Activated CD4-positive, CD25-positive, alpha-beta regulatory T cell (primary cell): ENCODE results near the gene ATP1A3.
A peak's percentile ranks its signal among the peaks of the same experiment; 100 is the strongest.

Experiments used
- DNase-seq, 4 experiments: peaks; one replicate each; lab custom pipeline; 2025; lab: John Stamatoyannopoulos, UW

The ATP1A3 gene

DNA sequence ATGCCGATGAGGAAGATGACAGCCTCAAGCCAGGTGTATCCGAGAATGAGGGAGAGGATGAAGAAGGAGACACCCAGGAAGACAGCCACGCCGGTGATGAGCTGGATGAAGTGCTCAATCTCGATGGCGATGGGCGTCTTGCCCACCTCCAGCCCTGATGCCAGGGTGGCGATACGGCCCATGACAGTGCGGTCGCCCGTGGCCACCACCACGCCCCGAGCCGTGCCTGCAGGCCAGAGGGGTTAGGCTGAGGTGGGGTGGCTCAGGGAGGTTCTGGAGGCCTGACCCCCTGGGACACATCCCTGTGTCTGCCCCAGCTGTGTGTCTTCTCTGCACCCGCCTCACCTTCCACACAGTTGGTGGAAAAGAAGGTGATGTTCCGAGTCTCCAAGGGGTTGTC lies 9.1 kb downstream of the ATP1A3 start:
- DNase-seq, result no peak

DNA sequence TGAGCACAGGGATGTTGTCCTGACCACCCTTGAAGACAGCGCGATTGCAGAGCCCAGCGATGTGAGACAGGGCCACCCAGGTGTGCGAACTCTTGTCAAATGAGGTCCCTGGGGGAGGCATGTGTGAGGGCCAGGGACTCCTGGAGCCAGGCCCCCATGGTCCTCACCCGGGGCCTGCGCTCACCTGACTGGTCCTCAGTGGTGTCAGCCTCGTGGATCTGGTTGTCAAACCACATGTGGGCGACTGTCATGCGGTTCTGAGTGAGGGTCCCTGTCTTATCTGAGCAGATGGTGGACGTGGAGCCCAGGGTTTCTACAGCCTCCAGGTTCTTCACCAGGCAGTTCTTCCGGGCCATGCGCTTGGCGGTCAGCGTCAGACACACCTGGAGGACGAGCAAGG lies 12.3 kb downstream of the ATP1A3 start:
- no peak for DNase-seq

- DNase-seq, result no peak
Measured at GRCh38 chr19:41978470-41978869, 15.6 kb downstream of the ATP1A3 start.

DNA sequence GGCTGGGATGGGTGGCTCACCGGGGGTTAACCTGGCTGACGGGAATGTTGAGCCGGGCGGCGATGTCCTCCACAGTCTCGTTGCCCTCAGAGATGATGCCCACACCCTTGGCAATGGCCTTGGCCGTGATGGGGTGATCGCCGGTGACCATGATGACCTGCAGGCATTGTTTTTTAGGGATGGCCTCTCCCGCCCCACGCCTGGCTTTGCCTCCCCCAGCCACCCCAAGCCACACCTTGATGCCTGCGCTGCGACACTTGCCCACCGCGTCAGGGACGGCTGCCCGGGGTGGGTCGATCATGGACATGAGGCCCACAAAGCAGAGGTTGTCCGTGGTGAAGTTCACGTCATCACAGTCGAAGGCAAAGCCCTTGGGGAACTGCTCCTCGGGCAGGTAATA lies 16.1 kb downstream of the ATP1A3 start:
- DNase-seq, result no peak

- no peak for DNase-seq
Measured at GRCh38 chr19:41974652-41975051, 19.4 kb downstream of the ATP1A3 start.

GRCh38 chr19:41971363-41971762 lies 22.7 kb downstream of the ATP1A3 start:
- no peak for DNase-seq

GRCh38 chr19:41969772-41970458 lies 24.1 kb downstream of the ATP1A3 start:
- no peak for DNase-seq

DNA sequence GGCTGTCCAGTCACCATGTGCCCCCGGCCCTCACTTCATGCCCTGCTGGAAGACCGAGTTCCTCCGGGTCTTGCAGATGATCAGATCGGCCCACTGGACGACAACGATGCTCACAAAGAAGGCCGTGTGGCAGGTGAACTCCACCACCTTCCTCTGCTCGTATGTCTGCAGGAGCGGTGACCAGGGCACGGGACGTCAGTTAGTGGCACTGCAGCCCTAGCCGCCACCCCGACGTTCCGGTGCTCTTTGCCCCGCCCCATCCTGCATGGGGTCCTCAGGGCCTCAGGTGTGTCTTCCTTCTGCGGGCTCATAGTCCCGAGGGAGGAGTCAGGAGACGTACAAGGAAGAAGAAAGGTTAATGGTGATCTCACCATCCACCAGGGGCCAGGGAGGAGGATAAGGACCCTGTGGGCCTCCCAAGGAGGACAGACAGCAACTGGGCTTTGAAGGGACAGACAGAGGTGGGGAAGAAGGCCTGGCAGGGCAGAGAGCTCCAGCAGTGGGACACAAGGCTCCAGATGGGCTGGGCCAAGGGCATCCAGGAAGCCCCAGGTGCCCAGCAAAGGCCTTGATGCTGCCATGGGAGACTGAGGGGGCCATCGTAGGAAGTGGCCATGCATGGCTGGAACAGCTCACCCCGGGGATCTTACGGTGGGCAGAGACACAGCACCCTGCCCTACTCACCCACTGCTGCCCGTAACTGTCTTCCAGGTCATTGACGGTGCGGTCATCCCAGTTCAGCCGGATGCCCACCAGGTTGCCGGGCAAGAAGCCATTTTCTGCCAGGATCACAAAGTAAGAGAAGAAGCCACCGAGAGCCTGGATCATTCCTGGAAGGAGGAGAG lies 25.1 kb downstream of the ATP1A3 start:
- DNase-seq, result no peak

GRCh38 chr19:41967054-41967783 lies 26.8 kb downstream of the ATP1A3 start:
- no peak for DNase-seq

GRCh38 chr19:41965106-41965505 lies 28.9 kb downstream of the ATP1A3 start:
- no peak for DNase-seq

DNA sequence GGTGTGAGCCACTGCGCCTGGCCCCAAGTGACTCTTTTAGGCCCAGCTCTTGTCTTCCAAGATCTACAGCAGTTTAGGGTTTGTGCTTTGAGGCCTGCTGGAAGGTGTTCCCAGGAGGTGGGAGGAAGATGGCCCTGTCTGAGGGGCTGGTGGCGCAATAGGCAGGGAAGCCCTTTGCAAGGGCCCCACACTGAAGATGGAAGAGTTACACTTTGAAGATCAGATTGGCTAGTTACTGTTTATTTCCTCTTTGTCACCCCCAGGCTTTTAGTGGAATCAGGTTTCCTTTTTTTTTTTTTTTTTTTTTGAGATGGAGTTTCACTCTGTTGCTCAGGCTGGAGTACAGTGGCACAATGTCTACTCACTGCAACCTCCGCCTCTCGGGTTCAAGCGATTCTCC lies 33.1 kb downstream of the ATP1A3 start:
- DNase-seq, result no peak

GRCh38 chr19:41959056-41960053 lies 34.7 kb downstream of the ATP1A3 start, which contains the start of gene RABAC1:
RABAC1 (minus strand) TSS chr19:41959321; CDS start chr19:41959292, 29 bp downstream.
- DNase-seq, result peak; percentile 68 to 83 (median 74)

- peak; percentile 57 to 73 (median 67) for DNase-seq
Measured at GRCh38 chr19:41958367-41959055, 35.5 kb downstream of the ATP1A3 start.

DNA sequence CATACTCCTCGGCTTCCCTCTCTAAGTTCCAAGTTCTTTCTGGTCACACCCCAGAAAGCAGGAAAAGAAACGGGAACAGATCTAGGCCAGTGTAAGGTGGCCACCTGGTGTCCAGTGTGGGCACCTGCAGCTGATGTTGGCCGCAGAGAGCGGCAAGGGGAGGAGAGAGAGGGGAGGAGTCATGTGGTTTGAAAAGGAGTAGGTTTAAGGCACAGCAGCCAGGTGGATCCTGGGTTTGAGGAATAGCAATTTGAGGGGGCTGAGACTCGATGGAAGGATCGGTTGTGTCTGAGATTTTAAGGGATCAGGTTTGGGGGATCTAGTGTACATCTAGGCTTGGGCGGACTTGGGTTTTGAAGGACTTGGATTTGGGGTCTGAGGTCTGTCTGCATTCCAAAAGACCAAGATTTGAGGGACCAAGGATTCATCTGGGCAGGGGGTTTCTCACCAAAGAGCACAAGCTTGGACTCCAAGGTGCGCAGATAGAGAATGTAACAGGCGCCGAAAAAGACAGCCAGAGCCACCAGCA lies 36.1 kb downstream of the ATP1A3 start:
- DNase-seq, result peak in 1 of 4 experiments; percentile 13

DNA sequence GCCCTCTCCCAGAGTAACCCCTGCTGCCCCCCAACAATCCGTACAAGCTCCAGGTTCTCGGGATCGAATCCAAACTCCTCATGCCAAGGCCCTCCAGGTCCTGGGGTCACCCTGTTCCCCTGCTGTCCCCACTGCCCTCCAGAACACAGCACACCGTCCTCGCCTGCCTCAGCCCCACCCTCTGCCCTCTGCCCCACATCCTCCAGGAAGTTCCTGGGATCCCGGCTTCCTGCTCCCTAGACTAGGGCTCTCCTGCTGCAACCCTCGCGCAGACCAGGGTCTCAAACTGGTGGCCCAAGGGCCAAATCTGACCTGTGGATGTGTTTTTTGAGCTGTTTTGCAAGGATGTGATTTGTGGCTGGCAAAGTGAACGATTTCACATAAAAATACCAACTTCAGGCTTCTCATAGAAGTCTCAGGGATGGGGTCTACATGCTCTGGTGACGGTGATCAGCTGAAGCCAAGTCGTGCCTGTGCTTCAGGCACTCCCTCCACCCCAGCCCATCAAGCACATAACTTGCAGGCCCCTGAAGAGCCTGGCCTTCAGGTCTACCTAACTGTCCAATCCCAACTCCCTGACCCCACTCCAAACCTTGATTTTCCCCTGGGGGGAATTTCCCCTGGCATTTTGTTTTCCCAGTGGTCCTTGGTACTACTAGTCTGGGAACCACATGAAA lies 36.7 kb downstream of the ATP1A3 start:
- no peak for DNase-seq

- DNase-seq, result no peak
Measured at GRCh38 chr19:41956621-41957020, 37.4 kb downstream of the ATP1A3 start.

- no peak for DNase-seq
Measured at GRCh38 chr19:41955521-41955920, 38.5 kb downstream of the ATP1A3 start.

DNA sequence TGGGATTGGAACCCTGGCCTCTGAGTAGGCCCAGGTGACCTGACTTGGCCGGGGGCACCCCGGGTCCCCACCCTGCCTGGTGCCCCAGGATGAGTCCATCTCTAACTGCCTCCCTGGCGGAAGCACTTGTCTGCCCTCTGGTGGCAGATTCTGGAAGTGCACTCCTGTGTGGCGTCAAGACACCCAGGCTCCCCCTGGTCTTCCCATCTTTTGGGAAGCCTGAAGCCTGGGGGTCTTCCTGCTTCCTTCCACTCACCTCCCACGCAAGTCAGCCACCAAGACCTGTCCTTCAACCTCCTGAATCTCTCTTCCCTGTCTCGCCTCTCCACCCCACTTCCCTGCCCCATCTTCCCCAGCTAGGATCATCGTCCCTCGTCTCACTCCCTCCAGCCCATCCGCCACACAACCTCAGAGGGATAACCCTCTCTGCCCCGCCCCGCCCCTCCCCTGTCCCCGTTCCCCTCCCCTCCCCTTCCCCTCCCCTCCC lies 42.3 kb downstream of the ATP1A3 start:
- peak; percentile 72 to 93 (median 82) for DNase-seq

DNA sequence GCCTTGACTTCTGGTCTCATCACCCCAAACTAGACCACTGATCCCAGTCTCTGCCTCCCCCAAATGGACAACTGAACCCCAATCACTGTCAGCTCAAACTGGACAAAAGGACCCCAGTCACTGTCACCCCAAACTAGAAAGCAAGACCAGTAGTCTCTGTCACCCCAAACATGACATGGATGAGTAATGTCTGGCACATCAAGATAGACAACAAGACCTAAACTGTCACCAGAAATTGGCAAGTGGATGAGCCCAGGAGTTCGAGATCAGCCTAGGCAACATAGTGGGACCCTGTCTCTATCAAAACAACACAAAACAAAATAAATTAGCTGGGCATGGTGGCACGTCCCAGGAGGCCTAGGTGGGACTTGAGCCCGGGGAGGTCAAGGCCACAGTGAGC lies 46.9 kb downstream of the ATP1A3 start:
- DNase-seq, result no peak
